ENCODE measurements around the gene HPS1.

The HPS1 gene

DNA sequence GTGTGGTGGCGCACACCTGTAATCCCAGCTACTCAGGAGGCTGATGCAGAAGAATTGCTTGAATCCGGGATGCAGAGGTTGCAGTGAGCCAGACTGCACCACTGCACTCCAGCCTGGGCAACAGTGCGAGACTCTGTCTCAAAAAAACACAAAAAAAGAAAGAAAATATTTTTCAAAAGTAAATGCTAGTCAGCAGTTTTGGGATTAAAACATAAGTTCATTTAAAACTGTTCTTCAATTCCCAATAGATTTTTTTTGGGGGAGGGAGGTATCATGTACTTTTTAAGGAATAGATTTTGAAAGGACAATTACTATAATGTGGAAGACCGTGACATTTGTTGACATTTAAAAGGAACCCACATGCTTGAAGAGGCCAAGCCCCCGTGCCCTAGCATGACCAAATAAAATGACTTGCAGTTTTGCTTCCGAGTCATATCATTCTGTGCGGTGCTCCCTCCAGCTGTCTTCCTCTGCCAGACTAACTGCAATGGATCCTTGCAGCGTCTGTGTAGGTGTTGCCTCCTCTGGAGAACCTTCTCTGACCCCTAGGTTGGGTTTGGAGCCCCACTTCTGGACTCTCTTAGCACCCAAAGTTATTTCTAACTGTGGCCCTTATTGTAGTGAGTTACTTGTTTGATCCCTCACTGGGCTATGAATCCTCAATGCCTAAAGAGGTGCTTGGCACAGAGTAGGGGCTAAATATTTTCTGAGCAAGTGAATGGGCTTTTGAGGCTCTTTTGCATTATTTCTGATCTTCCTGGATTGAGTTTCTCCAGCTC is 17.4 kb upstream of the HPS1 start:
- DNase-seq (ENCODE audit: low read depth) = no peak

DNA sequence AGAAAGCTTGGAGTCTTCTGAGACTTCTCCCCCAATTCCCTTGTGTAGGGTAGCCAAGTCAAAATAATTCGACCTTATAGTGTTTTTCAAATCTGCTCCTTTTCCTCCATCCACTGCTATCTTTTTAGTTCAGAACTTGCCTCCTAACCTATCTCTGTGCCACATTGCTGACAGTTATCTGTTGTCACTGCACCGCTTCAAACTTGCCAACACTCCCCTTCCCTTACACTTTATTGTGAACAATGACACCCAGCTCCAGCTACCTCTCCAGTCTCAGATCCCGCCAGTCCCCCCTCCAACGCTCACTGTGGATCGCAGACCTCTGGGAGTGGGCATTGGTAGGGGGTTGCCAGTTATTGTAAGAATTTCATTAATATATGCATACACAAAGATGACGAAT is 16.3 kb upstream of the HPS1 start:
- DNase-seq (ENCODE audit: low read depth) = no peak

GRCh38 chr10:98461500-98461842 is 14.7 kb upstream of the HPS1 start:
- no peak for DNase-seq (ENCODE audit: low read depth)

DNA sequence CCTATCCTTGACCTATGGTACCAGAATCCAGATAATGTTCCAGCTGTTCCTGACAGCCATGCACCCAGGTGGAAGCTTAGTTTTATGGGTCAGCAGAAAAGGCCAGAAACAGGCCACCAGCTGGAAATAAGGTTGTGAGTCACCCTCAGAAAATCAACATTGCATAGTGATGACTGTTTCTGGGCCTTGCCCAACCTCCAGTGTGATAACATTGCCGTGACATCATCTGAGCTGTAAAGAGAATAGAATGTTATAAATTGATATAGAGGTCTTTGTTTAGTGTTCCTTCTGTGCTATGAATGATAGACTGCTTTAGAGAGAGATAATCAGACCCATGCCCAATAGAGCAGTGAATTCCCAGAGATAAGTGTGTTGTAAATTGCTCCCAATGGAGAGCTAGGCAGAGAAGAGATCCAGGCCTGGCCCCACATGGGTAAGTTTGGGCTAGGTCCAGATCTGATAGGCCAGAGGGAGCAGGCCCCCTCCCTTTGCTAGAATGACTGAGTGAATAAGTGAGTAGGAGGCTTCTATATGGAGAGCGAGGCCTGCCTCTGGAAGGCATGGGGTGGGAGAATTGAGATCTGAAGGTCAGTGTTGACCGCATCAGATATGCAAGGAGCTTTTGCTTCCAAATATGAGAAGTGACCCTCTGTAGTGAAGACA is 14.2 kb upstream of the HPS1 start:
- DNase-seq (ENCODE audit: low read depth) = peak; percentile 73

- DNase-seq (ENCODE audit: low read depth) = no peak
These were observed 12.4 kb upstream of the HPS1 start for GRCh38 chr10:98458809-98459784.

- no peak for DNase-seq (ENCODE audit: low read depth)
These were observed 11.0 kb upstream of the HPS1 start for GRCh38 chr10:98457721-98458120.

GRCh38 chr10:98456686-98457482 is 10.1 kb upstream of the HPS1 start:
- DNase-seq (ENCODE audit: low read depth) = no peak

GRCh38 chr10:98456043-98456570 is 9.4 kb upstream of the HPS1 start:
- DNase-seq (ENCODE audit: low read depth) = no peak

GRCh38 chr10:98453729-98454128 is 7.0 kb upstream of the HPS1 start:
- no peak for DNase-seq (ENCODE audit: low read depth)

DNA sequence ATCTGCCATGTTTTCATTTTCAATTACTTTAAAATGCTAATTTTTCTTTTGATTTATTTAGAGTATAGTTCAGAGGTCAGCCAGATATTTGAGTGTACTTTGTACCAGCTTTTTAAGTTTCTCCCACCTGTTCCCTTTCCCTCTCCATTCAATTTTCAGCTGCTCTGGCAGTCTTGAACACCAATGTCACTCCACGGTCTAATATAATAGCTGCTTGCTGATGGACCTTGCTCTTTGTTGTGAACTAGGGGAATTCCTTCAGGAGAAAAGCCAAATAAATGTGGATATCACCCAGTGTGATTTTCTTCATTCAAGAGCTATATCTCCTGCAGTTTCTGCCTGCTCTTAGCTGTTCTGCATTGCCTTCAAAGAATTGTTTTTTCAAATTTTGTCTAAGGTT is 3.9 kb upstream of the HPS1 start:
- DNase-seq (ENCODE audit: low read depth) = no peak

GRCh38 chr10:98449287-98449686 is 2.6 kb upstream of the HPS1 start:
- DNase-seq (ENCODE audit: low read depth) = no peak

DNA sequence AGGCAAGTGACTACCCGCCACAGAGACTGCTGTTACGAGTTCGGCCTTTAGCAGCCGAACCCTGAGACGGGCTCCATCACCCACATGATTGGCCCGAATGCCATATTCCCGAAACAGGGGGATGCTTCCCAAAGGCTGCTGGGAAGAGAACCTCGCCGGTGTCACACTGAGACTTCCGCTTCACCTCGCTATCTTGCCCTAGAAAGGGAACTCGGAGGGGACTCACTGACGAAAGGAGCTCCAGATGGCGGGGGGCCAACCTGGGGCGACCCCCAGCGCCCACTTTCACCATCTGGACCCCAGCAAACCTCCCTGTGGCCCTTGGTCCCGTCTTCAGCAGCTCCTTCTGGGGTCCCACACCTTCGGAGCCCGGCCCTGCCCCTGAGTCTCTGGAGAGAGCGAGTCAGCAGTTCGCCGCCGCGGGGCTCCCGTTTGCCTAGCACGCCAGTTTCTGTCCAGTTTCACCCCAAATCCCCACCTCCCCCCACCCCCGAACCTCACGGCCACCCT is 529 bp downstream of the HPS1 start:
- no peak for DNase-seq (ENCODE audit: low read depth)

DNA sequence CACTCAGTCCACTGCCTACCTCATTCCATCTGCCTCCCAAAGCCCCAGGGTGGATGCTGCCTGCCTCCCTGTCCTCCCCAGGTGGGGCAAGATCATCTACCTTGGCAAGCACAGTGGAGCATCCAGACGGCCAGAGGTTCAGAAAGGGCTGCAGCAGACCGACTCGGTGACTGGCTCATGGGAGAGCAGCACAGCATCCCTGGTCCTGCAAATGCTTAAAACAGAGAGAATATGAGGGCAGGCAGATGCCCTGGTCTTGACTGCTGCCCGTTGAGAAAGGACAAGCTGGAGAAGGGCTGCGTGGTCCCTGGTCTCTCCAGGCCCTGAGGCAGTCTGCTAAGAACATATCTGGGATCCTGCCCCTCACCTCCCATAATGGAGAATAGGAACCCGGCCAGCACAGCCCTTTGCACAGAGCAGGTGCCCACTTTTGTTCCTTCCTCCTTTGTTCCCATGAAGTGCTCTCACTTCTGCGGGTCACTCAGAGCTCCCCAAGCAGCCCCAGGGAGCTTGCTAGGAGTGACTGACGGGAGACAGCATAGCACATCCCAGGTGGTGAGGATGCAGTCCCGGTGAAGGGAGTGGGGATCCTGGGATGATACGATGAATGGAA is 1.4 kb downstream of the HPS1 start:
- no peak for DNase-seq (ENCODE audit: low read depth)

DNA sequence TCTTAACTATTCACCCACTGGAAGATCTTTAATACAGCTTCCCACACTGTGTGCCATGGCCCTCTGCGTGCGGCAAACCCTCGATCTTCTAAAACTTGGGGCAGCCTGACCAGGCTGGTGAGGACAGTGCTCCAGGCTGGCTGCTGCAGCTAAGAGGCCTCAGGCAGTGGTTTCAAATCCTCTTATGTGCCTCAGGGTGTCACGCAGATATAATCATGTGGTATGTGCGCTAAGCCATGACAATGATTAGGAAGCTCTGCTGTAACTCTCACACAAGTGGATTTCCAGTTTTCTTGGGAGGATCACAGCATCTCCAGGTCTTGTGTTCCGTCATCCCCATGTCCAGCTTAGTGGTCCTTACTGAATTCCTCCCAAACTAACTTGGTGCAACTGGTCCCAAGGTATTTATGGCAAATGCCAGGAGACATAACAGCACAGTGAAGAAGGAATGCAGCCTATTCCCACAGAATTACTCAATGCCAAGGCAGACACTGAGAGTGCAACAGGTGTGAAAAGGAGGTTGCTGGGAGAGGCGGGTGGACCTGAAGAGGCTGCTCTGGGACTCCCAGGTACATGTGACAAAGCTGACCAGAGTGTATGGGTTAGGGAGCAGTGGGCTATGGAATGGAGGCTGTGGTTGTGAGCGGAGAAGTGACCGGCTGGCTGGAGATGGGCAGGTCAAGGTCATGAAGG is 2.3 kb downstream of the HPS1 start:
- no peak for DNase-seq (ENCODE audit: low read depth)

- no peak for DNase-seq (ENCODE audit: low read depth)
These were observed 8.0 kb downstream of the HPS1 start for GRCh38 chr10:98438715-98439114.

- DNase-seq (ENCODE audit: low read depth) = no peak
These were observed 10.0 kb downstream of the HPS1 start for GRCh38 chr10:98436704-98437103.

- DNase-seq (ENCODE audit: low read depth) = no peak
These were observed 11.6 kb downstream of the HPS1 start for GRCh38 chr10:98435178-98435577.

GRCh38 chr10:98433881-98434732 is 12.6 kb downstream of the HPS1 start:
- DNase-seq (ENCODE audit: low read depth) = peak; percentile 50

DNA sequence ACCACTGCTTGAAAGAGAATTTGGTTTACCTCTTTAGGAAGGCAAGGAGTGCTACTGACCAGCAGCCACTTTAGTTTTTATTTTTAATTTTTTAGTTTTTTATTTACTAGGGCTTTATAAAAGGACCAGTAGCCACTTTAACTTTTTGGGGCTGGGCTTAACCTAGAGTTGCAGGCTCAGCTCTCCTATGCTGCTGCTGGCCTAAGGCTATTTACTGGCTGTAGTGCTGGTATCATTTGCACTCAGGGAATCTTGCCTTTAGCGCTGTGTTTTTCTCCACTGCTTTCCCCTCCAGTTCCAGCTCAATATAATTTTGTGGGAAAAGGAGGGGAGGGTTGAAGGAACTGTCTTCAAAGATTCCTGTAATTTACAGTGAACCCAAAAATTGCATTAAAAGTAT is 13.4 kb downstream of the HPS1 start:
- no peak for DNase-seq (ENCODE audit: low read depth)

All from HS-27A (cell line).